Glomerular visceral epithelial cell (primary cell): ENCODE measurements around the gene VIPAS39.
A peak's percentile ranks its signal among the peaks of the same experiment; 100 is the strongest.

ENCODE experiments used
- DNase-seq: peaks from one replicate; pipeline ENCODE4 v3.0.0-alpha.2; 2016; ENCODE audit errors: extremely low spot score

VIPAS39 gene

GRCh38 chr14:77406086-77406485, 51.3 kb downstream of the VIPAS39 start:
- DNase-seq: no peak

- DNase-seq: no peak
These were observed 53.6 kb downstream of the VIPAS39 start for GRCh38 chr14:77403768-77404167.

GRCh38 chr14:77400216-77400615, 57.2 kb downstream of the VIPAS39 start:
- DNase-seq: no peak

- peak; percentile 4 for DNase-seq
These were observed 67.2 kb downstream of the VIPAS39 start for GRCh38 chr14:77390188-77390587.

- DNase-seq: no peak
These were observed 78.7 kb downstream of the VIPAS39 start for GRCh38 chr14:77378701-77379100.

GRCh38 chr14:77377502-77377844, 79.9 kb downstream of the VIPAS39 start:
- no peak for DNase-seq

GRCh38 chr14:77376771-77377501, 80.5 kb downstream of the VIPAS39 start, which contains the start of the genes SAMD15 and TMED8:
SAMD15 (plus strand) TSS chr14:77377379; CDS start chr14:77377419, 40 bp downstream.
TMED8 (minus strand) TSS chr14:77377094; CDS start chr14:77377053, 41 bp downstream.
- peak; percentile 86 for DNase-seq
